ENCODE data around the gene TMEM258.

The TMEM258 gene

GRCh38 chr11:61817471-61818202 is 25.2 kb upstream of the TMEM258 start:
- DNase-seq, result no peak

- peak; percentile 58 for DNase-seq
Observed at GRCh38 chr11:61816736-61817455, 24.5 kb upstream of the TMEM258 start, which contains the start of gene FADS1. Gene FADS1 (minus strand): TSS chr11:61817003. CDS start chr11:61816929, 74 bp downstream.

- no peak for DNase-seq
Observed at GRCh38 chr11:61815790-61816735, 23.7 kb upstream of the TMEM258 start.

GRCh38 chr11:61814958-61815789 is 22.8 kb upstream of the TMEM258 start:
- no peak for DNase-seq

- no peak for DNase-seq
Observed at GRCh38 chr11:61814247-61814957, 22.0 kb upstream of the TMEM258 start.

GRCh38 chr11:61812736-61813411 is 20.5 kb upstream of the TMEM258 start:
- DNase-seq, result no peak

DNA sequence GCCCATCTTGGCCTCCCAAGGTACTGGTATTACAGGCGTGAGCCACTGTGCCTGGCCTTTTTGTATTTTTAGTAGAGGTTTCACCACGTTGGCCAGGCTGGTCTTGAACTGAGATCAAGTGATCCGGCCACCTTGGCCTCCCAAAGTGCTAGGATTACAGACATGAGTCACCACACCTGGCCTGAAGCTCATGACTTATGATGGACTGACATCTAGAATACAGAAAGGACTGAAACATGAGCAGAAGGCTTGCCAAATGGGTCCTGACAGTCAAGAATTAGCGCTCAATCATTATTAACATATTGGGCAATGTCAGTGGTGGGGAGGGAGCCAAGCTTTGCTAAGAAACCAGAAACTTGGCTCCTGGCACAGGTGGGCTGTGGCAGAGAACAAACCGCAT is 19.4 kb upstream of the TMEM258 start:
- no peak for DNase-seq

DNA sequence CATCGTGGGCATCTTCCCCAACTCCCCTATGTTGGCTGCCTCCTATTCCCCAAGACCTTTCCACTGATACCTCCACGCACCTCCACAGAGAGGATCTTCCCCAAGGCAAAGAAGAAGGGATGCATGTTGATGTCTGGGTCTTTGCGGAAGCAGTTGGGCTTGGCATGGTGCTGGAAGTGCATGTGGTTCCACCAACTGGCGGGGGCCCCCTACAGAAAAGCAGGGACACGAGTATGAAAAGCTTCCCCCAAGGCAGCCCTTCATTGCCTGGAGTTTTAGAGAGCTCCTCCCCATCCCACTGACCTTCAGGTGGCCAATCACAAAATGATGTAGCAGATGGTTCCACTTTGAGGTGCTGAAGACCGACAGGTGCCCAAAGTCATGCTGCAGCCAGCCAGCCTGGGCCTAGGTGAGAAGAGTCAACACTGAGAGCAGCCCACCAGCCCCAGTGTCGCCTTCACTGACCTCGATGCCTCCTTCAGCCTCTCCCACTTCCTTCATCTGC is 18.3 kb upstream of the TMEM258 start:
- DNase-seq, result no peak

- DNase-seq, result no peak
Observed at GRCh38 chr11:61806785-61807184, 14.4 kb upstream of the TMEM258 start.

DNA sequence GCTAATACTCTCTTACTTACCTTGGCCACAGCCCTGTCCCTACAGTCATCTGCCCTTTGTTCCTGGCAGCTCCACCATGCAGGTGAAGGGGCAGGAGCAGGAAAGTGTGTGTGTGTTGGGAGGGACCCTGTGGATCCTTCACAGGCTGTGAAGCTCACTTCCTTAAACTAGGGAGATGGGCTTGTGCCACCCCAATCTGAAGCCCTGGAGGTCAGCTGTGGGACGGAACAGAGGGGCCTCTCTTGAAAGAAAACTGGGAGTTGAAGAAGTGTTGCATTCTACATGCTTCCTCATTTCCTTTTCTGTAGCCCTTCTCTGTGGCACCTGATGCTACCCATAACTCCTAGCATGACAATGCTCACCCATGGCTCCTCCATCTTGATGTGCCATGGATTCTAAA is 12.7 kb upstream of the TMEM258 start:
- no peak for DNase-seq

DNA sequence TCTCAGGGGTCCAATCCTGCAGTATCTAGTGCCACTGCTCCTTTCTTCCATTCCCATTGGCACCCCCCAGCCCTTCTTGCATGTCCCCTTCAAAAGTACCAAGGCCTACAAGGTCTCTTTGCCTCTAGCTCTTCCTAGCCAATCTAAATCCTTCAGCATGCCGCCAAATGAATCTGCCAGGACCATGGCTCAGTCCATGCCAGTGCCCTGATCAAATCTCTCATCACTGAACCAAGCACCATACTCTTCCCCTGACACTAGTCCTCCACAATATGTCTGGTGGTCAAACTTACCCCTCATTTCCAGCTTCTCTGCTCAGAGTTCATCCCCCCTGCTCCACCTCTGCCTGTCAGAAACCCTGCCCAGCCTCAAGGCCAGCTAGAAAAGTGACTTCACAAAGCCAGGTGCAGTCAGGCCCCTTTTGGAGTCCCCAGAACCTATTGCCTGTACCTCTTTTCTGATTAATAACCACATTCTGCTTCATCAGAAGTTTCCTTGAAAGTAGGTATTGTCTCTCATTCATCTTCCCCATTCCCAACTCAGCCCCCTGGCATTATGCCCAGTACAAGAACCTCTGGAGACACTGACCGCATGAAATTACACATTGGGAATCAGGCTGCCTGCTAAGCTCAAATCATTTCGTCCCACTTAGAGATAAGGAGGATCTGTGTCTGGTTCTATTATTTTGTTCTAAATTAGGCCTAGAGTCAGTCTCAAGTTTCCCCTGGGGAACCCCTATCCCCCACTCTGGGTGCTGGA is 11.7 kb upstream of the TMEM258 start:
- no peak for DNase-seq

- no peak for DNase-seq
Observed at GRCh38 chr11:61802605-61803004, 10.2 kb upstream of the TMEM258 start.

GRCh38 chr11:61800331-61801281 is 8.2 kb upstream of the TMEM258 start:
- DNase-seq, result no peak

- no peak for DNase-seq
Observed at GRCh38 chr11:61799665-61800284, 7.4 kb upstream of the TMEM258 start.

GRCh38 chr11:61797263-61797944 is 5.0 kb upstream of the TMEM258 start:
- no peak for DNase-seq

DNA sequence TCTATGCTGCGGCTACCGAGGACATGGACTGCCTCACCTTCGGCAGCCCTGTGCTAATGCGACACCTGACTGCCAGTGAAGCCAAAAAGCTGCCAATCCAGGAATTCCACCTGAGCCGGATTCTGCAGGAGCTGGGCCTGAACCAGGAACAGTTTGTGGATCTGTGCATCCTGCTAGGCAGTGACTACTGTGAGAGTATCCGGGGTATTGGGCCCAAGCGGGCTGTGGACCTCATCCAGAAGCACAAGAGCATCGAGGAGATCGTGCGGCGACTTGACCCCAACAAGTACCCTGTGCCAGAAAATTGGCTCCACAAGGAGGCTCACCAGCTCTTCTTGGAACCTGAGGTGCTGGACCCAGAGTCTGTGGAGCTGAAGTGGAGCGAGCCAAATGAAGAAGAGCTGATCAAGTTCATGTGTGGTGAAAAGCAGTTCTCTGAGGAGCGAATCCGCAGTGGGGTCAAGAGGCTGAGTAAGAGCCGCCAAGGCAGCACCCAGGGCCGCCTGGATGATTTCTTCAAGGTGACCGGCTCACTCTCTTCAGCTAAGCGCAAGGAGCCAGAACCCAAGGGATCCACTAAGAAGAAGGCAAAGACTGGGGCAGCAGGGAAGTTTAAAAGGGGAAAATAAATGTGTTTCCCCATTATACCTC is 3.6 kb upstream of the TMEM258 start:
- no peak for DNase-seq

DNA sequence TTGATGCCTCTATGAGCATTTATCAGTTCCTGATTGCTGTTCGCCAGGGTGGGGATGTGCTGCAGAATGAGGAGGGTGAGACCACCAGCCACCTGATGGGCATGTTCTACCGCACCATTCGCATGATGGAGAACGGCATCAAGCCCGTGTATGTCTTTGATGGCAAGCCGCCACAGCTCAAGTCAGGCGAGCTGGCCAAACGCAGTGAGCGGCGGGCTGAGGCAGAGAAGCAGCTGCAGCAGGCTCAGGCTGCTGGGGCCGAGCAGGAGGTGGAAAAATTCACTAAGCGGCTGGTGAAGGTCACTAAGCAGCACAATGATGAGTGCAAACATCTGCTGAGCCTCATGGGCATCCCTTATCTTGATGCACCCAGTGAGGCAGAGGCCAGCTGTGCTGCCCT is 3.1 kb upstream of the TMEM258 start:
- DNase-seq, result no peak
